Superior temporal gyrus (tissue), 1 donor: ENCODE measurements around the gene SLCO3A1.

Experiments used
- DNase-seq: peaks from one replicate; pipeline ENCODE4 v3.0.0-alpha.2; 2016; ENCODE audit errors: extremely low spot score

The SLCO3A1 gene

DNA sequence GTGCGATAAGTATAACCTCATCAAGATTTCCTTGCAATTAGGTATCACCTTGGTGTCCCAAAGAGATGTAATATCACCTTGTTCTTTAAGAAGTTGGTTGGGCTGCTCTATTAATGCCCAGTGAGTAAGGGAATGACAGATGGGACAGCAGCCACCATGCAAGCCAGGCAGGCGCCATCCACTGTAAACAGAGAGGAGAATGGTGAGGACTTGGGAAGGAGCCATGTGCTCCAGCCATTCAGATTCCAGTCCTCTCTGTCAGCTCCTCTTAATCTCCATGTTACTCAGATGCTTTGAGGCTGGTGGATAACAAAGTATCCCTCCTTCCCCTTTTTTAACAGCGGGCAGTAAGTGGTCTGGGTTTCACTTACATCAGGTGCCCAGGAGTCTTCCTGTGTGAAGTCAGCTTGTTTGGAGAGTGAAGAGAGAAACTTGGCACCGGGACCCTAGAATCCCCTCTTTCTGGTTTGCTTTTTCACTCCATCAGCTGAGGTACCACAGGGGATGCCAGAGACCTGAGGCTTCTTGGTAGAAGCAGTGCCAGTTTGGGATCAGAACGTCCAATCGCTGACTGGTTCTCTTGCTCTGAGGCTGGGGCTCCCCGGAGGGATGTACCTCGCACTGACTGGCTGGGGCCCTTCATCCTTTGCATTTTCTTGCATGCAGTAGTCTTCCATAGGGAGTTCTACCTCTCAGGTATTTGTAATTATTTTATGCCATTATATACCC is 29.5 kb downstream of the SLCO3A1 start:
- DNase-seq = peak; percentile 72

DNA sequence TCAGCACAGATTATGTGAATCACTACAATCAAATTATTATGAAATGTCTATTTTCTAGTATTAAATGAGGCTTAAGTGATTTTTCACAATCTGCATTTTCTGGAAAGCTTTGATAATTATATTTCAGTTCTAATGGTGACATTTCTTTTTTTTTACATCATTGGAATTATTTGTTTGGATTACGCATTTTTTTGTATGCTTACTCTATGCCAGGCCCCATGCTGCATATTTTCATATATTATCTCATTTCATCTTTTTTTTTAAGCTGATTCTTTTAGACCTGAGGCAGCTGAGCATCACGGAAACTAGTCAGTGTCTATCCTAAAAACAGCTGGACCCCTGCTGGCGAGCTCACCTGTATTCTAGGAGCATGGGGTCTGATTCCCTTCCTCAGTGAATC is 31.1 kb downstream of the SLCO3A1 start:
- DNase-seq = no peak

DNA sequence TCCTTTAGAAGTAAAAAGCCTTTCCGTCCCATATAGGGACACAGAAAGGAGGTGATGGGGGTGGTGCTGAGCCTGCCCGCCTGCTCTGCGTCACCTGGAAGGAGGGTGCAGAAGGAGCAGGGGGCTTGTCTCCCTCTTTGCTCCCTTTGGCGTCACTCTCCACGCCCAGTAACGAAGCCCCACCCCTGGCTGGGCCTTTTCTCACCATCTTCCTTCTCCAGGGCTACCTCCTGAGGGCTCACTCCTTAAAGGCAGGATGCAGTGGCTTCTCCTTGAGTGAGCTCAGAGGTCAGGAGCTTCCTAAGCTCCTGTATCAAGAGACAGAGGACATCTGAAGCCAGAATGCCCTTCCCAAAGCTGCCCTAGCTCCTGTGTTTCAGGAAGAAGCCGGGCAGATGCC is 31.5 kb downstream of the SLCO3A1 start:
- peak; percentile 16 for DNase-seq

DNA sequence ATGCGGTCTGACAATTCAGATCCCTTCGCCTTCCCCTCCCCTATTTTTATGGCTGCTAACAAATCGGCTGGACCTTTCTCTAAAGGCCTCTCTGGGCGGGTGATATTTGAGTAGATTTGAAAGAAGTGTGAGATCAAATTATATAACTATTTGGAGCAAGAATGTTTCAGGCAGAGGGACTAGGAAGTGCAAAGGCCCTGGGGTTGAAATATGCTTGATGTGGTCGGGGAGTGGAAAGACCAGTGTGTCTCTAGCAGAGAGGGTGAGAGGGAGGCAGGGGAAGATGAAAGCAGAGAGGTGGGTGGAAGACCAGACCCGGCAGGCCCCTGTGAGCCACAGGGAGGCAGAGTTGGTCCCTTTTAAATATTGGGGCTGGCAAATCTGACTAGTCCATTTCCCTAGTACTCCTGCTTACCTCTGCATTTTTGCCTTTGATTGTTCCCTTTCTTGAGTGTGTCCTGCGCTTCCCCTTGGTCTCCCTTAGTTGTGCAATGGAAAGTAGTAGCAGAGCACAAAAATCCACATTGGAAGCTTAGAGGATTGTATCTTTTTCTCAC is 32.3 kb downstream of the SLCO3A1 start:
- peak; percentile 17 for DNase-seq

DNA sequence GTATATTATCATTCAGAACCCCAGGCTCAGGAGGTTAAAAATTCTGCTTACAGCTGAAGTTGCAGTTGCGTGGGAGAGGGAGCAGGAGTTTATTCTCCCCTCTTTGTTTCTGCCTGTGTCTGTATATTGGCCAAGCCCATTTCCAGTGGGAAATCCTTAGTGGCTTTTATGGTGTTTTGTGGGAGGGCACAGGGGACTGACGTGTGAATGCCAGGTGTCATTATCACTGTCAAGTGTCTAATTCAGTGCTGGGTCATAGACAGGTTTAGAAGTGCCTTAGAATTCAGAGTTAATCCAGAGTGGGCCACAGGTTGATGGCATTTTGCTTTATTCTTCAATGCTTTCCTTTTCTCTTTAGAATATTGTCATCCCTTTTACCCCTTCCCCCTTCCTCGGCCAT is 33.4 kb downstream of the SLCO3A1 start:
- DNase-seq = no peak

DNA sequence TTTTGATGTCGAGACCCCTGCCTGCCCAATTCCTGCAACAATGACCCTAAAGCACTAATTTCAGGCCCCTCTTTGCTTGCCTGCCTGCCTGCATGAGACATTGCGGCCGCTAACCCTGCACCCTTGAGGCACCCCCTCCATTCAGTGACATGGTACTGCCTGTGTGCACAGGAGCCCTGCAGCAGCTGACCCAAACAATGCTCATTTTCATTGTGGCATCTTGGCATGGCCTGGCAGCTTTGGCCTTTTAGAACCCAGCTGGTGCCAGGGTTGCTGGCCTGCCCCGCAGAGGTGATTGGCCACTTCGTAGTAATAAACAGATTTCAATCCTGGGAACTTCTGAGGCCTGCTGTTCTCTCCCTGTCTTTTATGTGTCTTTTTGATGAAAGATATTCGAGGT is 33.8 kb downstream of the SLCO3A1 start:
- DNase-seq = peak; percentile 96

DNA sequence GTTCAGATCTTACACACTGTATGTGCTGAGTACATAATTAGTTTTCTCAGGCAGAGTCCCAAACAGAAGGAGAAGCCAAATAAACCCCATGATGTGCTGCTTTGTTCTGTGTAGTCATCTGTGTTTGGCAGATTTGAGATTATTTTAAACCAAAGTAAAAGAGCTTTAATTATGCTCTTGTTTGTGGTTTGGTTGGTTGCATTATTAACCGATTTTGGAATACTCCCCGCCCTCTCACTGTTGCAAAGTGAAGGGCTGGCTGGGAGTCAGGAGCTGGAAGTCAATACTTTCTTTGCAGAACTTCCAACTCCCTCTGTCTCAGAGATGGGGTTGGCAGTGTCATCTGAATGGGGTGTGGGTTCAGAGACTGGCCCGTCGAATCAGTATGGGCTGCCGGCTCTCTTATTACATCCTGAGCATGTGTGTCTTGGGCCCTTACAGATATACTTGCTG is 34.4 kb downstream of the SLCO3A1 start:
- peak; percentile 90 for DNase-seq

DNA sequence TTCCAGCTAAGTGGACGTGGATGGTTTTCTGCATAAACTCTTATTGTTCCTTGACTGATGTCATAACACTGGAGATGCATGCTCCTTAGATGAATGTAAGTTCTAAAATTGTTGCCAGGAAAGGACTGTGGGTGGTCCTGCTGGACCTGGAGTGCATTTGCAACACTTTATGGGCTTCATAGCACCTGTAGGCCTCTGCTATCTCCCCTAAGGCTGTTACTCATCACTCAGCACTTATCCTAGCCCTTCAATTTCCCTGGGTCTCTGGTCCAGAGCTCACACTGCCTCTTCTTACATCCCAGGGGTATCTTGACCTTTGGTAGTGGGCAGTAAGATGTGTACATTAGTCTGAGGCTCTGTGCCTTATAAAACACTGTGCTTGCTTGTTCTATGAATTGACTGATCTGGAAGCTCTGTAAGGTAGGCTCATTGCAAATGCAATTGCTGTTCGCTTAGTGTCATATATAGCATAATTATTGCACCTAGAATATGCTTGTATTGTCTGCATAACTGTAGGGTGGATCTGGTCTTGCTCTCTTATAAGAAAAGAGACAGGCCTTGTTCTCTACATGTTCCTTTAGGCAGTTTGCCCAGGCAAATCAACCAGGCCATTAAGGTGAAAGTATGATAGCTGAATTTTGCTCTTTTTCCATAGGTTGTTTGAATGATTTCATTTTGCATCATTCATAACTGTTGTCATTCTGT is 35.8 kb downstream of the SLCO3A1 start:
- peak; percentile 38 for DNase-seq

DNA sequence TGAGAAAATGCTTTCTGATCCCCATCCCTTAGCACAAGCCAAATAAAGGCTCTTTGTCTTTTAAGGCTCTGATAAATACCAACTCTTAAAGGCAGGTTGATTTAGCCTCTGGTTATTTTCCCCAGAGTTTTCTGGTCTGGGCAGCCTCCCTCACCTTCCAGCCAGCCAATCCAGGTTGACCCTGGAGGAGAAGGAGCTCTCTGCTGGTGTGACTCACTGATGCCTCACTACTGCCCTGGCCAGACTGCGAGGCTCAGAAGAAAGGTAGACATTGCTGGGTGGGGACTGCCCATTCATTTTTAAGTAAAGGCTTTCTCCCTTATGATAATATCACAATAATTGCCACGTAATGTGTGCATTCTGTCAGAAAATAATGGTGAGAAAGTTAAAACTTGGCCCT is 37.1 kb downstream of the SLCO3A1 start:
- DNase-seq = no peak

DNA sequence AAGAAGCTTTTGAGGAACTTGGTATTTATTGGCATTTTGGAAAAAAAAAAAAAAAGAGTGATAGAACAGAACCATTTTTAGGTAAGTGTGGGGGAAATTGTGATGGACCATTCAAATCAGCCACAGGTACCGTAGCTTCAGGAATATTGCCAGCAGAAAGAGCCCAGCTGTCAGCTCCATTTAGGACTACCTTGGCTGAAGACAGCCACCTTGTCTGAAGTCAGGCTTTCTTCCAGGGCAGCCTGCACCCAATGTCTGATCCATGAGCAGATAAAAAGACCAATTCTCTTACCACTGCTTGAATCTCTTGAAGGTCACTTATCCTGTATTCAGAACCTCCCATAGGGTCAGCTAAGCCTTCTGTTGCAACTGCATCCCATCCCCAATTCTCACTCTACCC is 37.6 kb downstream of the SLCO3A1 start:
- no peak for DNase-seq

DNA sequence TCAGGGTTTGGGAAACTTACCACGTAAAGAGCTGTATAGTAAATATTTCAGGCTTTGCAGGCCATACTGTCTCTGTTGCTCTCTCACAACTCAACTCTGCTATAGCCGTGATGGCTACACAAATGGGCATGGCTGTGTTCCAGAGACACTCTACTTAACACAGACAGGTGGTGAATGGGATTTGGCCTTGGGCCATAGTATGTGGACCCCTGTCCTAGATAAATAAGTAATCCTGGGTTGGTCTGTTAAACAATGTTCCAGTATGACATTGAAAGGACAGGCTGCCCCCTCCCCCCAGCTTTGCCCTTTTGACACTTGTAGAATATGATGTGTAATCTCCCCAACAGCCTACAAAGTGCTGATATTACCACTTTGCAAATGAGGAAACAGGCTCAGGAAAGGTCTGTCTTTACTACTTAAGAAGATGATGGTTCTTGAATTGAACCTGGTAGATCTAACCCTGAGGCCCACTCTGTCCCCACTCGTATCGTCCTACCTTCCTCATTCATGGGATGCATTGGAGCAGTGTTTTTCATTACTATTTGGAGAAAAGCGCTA is 38.4 kb downstream of the SLCO3A1 start:
- DNase-seq = no peak

DNA sequence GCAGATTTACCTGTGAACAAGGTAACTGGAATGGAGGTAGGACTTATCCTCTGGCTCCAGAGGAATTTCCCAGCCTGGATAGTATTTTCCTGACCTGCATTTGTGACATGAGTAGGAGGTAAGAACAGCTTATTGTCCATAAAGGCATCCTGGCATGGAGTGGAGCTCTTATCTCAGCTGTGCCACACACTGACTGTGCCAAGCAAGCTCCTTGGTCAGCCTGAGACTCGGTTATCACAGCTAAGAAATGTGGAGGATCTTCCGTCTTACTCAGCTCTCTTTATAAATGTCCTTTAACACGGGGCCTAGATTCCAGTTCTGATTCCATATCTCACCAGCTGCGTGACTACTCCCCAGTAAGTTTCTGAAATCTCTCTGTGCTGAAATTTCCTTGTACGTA is 38.9 kb downstream of the SLCO3A1 start:
- DNase-seq = no peak

DNA sequence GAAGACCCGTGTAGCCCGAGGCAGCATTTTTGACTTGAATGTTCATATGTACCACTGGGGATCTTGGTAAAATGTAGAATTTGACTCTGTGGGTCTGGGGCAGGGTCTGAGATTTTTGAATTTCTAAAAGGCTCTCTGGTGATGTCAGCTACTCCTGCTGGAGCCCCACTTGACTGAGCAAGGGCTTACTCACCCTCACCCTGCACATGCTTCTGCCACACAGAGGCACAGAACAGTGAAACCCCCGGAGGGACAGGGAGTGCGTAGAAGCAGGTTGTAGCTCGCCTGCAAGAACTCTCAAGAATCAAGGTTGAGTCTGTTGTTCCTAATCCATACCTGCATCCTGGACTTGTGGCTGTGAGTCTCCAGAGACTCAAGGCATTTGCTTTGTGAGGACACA is 41.1 kb downstream of the SLCO3A1 start:
- no peak for DNase-seq

DNA sequence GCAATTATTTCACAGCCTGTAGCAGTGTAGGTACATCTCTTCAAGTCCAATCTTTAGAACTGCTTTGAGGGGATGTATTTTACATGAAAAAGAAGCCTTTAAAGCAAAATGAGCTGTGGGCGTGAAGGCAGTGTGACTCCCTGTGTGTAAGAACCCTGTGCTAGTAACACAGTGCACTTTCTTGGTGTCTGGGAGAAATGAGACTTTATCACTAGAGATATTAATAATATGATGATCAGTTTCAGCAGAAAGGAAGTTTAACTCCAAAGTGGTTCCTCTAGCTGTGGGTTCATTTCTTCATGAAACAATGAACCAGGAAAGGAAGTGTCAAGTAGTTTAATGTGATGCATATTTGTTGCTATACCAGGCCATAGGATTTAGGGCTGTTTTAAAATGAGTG is 41.5 kb downstream of the SLCO3A1 start:
- DNase-seq = no peak

DNA sequence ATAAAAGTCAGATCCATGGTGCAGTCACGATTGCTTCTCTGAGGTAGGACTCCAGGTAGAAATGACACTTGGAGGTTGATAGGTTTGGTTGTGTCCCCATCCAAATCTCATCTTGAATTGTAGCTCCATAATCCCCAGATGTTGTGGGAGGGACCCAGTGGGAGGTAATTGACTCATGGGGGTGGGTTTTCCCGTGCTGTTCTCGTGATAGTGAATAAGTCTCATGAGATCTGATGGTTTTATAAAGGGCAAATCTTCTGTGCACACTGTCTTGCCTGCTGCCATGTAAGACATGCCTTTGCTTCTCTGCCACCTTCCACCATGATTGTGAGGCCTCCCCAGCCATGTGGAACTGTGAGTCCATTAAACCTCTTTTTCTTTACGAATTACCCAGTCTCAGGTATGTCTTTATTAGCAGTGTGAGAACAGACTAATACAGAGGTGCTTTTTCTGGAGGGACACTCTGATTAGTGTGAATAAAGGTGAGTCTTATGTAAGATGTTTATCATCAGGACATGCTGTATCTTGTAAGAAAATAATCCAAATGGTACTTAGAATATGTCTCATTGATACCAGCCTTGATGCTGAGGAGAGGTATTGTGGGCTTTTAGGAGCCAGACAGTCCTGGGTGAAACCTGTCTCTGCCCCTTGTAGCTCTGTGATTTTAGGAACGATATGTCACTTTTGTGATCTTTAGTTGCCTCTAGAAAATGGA is 43.0 kb downstream of the SLCO3A1 start:
- no peak for DNase-seq

DNA sequence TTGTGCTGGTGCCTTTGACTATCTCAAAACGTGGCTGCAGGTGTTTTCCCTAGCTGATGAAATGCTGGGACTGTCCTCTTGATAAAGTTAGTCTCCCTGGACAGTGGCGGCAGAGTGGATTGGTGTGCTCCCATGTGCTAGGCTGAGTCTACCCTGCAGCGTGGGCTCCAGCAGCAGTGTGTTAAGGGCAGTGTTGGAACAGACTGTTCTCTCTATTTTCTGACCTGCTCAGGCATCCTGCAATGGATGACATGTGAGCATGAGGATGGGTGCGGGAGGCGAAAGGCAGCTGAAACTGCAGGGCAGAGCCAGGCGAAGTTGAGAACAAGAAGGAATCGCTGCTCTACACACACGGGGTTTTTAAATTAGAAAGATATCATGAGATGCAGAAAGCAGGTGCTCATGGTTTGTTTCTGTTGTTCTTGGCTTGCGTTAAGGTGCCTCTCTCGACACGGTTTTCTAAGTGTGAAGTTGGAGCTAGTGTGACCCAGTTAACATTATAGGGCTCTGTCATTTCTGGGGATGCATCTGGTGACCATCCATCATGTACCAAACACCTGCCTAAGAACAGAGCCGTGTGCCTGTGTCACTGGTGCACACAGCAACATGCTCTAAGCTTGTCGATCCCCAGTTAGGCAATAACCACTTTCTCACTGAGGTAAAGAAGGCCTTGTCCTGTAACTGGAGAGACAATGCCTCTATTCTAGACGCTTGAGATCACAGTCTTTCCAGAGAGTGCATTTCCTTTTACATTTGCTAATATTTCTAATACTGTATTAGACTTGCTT is 44.3 kb downstream of the SLCO3A1 start:
- DNase-seq = peak; percentile 65

DNA sequence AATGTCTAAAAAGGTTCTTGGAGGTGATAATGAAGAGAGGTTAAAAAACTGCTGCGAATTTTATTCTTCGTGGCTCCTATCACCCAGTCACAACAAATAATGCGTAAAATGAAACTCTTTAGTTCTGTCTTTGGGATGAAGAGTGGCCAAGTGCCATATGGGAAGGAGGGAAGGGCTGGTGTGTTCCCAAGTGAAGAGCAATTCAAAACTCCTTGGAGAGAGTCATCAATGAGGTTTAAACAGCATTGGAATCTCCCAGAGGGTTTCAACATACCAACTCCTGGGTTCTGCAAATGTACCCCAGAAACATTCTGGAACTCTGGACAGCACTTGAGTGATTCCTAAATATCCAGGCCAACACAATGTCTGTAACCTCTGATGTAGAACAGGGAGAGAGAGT is 45.3 kb downstream of the SLCO3A1 start:
- DNase-seq = no peak

DNA sequence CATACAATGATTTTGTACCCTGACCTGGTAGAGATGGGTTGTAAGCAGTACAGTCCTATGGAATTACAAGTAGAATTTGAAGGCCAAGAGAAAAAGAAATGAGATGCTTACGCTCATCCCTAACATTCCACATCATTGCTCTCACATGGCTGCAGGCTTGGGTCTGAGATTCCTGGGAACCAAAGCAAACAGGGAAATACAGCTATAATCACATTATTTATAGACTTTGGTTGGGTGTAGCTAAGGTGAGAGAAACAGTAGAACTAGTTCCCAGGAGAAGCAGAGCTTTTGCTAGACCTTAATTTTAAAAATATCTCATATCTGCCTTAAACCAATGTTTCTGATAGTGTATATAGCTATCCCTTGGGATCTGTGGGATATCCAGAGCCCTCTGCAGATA is 51.4 kb downstream of the SLCO3A1 start:
- DNase-seq = no peak

DNA sequence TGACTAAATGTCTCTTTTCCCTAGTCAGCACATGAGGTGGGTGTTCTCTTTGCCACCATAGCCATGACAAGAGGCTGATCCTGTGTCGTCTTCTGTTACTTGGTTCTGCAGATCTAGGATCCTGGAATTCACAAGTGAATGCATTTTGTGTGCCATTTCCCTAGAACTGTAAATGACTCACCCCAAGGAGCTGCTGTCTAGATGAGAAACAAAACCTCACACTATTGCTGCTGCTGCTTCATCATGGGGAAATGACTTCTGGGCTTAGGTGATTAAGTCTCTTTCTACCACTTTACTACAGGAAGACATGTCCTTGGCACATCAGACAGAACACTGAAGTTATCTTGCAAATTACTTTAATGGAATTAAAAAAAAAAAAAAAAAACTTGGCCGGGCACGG is 54.9 kb downstream of the SLCO3A1 start:
- DNase-seq = no peak

DNA sequence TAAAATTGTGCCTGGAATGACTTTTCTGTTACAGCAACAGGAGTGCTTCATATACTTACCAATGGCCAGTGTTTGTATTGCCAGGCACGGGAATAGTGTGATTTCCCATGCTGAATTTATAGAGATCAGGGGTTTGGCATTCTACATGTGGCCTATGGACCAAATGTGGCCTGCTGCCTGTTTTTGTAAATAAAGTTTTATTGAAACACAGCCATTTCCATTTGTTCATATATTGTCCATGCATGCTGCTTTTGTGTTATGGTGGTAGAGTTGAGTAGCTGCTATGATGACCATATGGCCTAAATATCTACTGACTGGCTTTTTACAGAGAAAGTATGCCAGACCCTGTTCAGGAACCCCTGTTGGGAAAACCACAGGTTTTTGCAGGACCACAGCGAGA is 55.6 kb downstream of the SLCO3A1 start:
- DNase-seq = no peak

DNA sequence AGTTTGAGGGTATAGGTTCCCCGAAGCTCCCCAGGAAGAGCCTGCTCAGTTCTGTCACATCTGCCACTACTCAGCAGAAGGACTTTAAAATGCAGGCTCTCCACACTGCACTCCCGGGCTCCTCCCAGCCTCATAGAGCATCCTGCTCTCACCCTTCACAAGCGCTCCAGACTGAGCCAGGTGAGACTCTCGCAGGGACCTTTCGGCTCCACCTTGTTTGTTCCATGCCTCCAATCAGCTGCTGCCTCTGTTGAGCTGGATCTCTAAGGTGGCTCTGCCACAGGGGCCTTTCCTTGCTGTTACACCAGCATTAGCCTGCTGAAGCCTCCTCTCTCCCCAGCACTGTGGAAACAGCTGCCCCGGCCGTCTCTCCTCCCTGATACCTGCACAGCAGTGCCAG is 56.1 kb downstream of the SLCO3A1 start:
- no peak for DNase-seq
